Spleen (tissue), 7 donors: ENCODE data around the gene CYB5A.
"Not testable (repeated sequence)": the region's sequence is repeated elsewhere in the genome, so short reads cannot be mapped to it uniquely, and the experiment has no call there.

Experiments used
- POLR2A ChIP-seq, 3 donors: fragments of 450-650 bp; IDR thresholded peaks; one replicate each; pipeline ENCODE4 v1.5.1; 2017; ENCODE audit warnings: antibody characterized with exemption in 3 of 3, mild to moderate bottlenecking in 1 of 3
- TF ChIP-seq, protein P1 (sequence below), 11 experiments: fragments of 200-600 bp in 7 of 11; fragments of 450-650 bp in 4 of 11; sonication (generic) in 4 of 11; IDR thresholded peaks in 8 of 11; conservative IDR thresholded peaks in 3 of 11; 1 replicate in 7 of 11; 2 replicates in 4 of 11; pipeline versions ENCODE4 v1.4.0 to v1.8.0; 2016 to 2021; ENCODE audit warnings: antibody characterized with exemption in 11 of 11, inconsistent platforms in 4 of 11, mild to moderate bottlenecking in 1 of 11
- donor health status: DM: no; HTN: no; CAD: no; lungs with moderate emphysema.
- donor health status: DM: no; HTN: no; CAD: no.
- donor health status: DM: no; HTN: no; CAD: no.

GRCh38 chr18:74285583-74285982, 6.2 kb downstream of the CYB5A start:
- TF ChIP-seq, protein P1, sequence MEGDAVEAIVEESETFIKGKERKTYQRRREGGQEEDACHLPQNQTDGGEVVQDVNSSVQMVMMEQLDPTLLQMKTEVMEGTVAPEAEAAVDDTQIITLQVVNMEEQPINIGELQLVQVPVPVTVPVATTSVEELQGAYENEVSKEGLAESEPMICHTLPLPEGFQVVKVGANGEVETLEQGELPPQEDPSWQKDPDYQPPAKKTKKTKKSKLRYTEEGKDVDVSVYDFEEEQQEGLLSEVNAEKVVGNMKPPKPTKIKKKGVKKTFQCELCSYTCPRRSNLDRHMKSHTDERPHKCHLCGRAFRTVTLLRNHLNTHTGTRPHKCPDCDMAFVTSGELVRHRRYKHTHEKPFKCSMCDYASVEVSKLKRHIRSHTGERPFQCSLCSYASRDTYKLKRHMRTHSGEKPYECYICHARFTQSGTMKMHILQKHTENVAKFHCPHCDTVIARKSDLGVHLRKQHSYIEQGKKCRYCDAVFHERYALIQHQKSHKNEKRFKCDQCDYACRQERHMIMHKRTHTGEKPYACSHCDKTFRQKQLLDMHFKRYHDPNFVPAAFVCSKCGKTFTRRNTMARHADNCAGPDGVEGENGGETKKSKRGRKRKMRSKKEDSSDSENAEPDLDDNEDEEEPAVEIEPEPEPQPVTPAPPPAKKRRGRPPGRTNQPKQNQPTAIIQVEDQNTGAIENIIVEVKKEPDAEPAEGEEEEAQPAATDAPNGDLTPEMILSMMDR (IDR thresholded peaks at IDR 0.05 in 8 of 11, conservative IDR thresholded peaks at IDR 0.05 in 3 of 11), result not testable (repeated sequence)
- not testable (repeated sequence) for TF ChIP-seq POLR2A (IDR thresholded peaks at IDR 0.05)
